ENCODE measurements around the gene COL20A1. TPM values are rescaled to one million over a fixed set of nuclear protein-coding genes. Genes with fewer than 3 reads are reported as not detected.

Gene COL20A1
- total and polyA plus RNA-seq, 12 donors: 0.26 to 0.30 TPM; not detected in 10

GRCh38 chr20:63276956-63277355 is 16.0 kb upstream of the COL20A1 start:
- intact Hi-C loops (cut with DNase I): no loop called here
- no peak overlapping the region for H3K4me3 ChIP-seq
- H3K27ac ChIP-seq: no peak overlapping the region
- TF ChIP-seq CTCF (IDR thresholded peaks at IDR 0.05): no peak
- no peaks in the 10 kb centered on the region for H3K27me3 ChIP-seq
- H3K9me3 ChIP-seq: no peaks in the 10 kb centered on the region
- ATAC-seq: no peak
- WGBS, 2 donors: 92 to 94% methylated on average over 20 of the region's 20 CpGs
- peaks cover 0 to 71% (median 18%) of the 10 kb centered on the region in 9 donors for H3K36me3 ChIP-seq
- DNase-seq: no peak
- peaks cover 5 to 24% (median 19%) of the 10 kb centered on the region in 9 donors for H3K4me1 ChIP-seq

- H3K9me3 ChIP-seq: no peaks in the 10 kb centered on the region
- no peak for DNase-seq
- ATAC-seq: no peak
- WGBS, 2 donors: 92 to 94% methylated on average over 30 of the region's 30 CpGs
- no peak overlapping the region for H3K27ac ChIP-seq
- intact Hi-C loops (cut with DNase I): no loop called here
- no peak for TF ChIP-seq CTCF (IDR thresholded peaks at IDR 0.05)
- peaks cover 5 to 22% (median 19%) of the 10 kb centered on the region in 9 donors for H3K4me1 ChIP-seq
- no peaks in the 10 kb centered on the region for H3K27me3 ChIP-seq
- H3K4me3 ChIP-seq: no peak overlapping the region
- peaks cover 0 to 78% (median 18%) of the 10 kb centered on the region in 9 donors for H3K36me3 ChIP-seq
These were observed 15.3 kb upstream of the COL20A1 start for GRCh38 chr20:63277466-63278272.

GRCh38 chr20:63278661-63279060 is 14.3 kb upstream of the COL20A1 start:
- Histone ChIP-seq H3K36me3 (peaks cover 0 to 87% (median 18%) of the 10 kb centered on the region in 9 donors), H3K27ac (no peak overlapping the region), H3K4me1 (peaks cover 3 to 18% (median 13%) of the 10 kb centered on the region in 9 donors), H3K9me3 (no peaks in the 10 kb centered on the region), H3K27me3 (no peaks in the 10 kb centered on the region), H3K4me3 (no peak overlapping the region)
- no peak for TF ChIP-seq CTCF (IDR thresholded peaks at IDR 0.05)
- WGBS, 2 donors: 78 to 81% methylated on average over 17 of the region's 17 CpGs
- DNase-seq: no peak
- intact Hi-C loops (cut with DNase I): no loop called here
- ATAC-seq: no peak

DNA sequence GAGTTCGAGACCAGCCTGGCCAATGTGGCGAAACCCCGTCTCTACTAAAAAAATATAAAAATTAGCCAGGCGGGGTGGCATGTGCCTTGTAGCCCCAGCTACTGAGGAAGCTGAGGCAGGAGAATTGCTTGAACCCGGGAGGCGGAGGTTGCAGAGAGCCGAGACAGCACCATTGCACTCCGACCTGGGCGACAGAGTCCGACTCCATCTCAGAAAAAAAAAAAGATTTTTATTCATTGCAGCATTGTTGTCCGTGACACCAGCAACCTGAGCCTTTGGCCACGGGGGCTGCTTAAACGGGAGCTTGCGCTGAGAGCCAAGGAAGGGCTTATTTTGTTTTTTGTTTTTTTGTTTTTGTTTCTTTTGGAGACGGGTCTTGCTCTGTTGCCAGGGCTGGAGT is 13.1 kb upstream of the COL20A1 start:
- Histone ChIP-seq H3K27ac (no peak overlapping the region), H3K27me3 (no peaks in the 10 kb centered on the region), H3K9me3 (no peaks in the 10 kb centered on the region), H3K4me1 (peaks cover 0 to 5% (median under 1%) of the 10 kb centered on the region in 9 donors), H3K4me3 (no peak overlapping the region), H3K36me3 (peaks cover 0 to 98% (median 18%) of the 10 kb centered on the region in 9 donors)
- ATAC-seq (no peak), DNase-seq (peak in 1 of 2 donors; percentile 2)
- intact Hi-C loops (cut with DNase I): no loop called here
- TF ChIP-seq CTCF (IDR thresholded peaks at IDR 0.05): no peak
- 92 to 93% methylated on average over 15 of the region's 15 CpGs for WGBS, 2 donors

Measured in heart right ventricle (tissue), 16 donors.